ENCODE measurements around the gene UPK1A.
A peak's percentile ranks its signal among the peaks of the same experiment; 100 is the strongest.

Gene UPK1A

GRCh38 chr19:35693835-35694599 is 27.7 kb downstream of the UPK1A start:
- peak; percentile 83 for DNase-seq

GRCh38 chr19:35695895-35696422 is 29.6 kb downstream of the UPK1A start:
- DNase-seq: no peak

GRCh38 chr19:35696835-35697234 is 30.5 kb downstream of the UPK1A start:
- DNase-seq: no peak

GRCh38 chr19:35702223-35703012 is 36.1 kb downstream of the UPK1A start:
- DNase-seq: peak; percentile 84

GRCh38 chr19:35703343-35703742 is 37.0 kb downstream of the UPK1A start:
- no peak for DNase-seq

GRCh38 chr19:35704218-35704617 is 37.9 kb downstream of the UPK1A start, which contains the start of gene ZBTB32:
TSS of gene ZBTB32 (plus strand) at chr19:35704558. CDS start at chr19:35714627, 10,069 bp downstream.
- DNase-seq: no peak

- DNase-seq: no peak
These were observed 42.1 kb downstream of the UPK1A start for GRCh38 chr19:35708391-35708790.

GRCh38 chr19:35710784-35711723 is 44.7 kb downstream of the UPK1A start:
- no peak for DNase-seq

GRCh38 chr19:35712567-35713505 is 46.5 kb downstream of the UPK1A start:
- DNase-seq: no peak

GRCh38 chr19:35713506-35713850 is 47.2 kb downstream of the UPK1A start:
- no peak for DNase-seq

GRCh38 chr19:35713904-35714495 is 47.7 kb downstream of the UPK1A start:
- no peak for DNase-seq

- no peak for DNase-seq
These were observed 48.5 kb downstream of the UPK1A start for GRCh38 chr19:35714601-35715354.

GRCh38 chr19:35715355-35715809 is 49.1 kb downstream of the UPK1A start:
- DNase-seq: no peak

GRCh38 chr19:35715981-35716800 is 49.9 kb downstream of the UPK1A start:
- DNase-seq: no peak

GRCh38 chr19:35716801-35717664 is 50.7 kb downstream of the UPK1A start:
- peak; percentile 12 for DNase-seq

GRCh38 chr19:35717665-35718344 is 51.5 kb downstream of the UPK1A start, which contains the start of gene KMT2B:
TSS of gene KMT2B (plus strand) at chr19:35718003. CDS start at chr19:35718019, 16 bp downstream.
- peak; percentile 82 for DNase-seq

- no peak for DNase-seq
These were observed 52.2 kb downstream of the UPK1A start for GRCh38 chr19:35718345-35719041.

All from KG1 (cell line).